ENCODE results near the gene FRY.

- no peak for TF ChIP-seq ZNF384 (IDR thresholded peaks at IDR 0.05)
- TF ChIP-seq L3MBTL2 (conservative IDR thresholded peaks at IDR 0.05), result no peak
- TF ChIP-seq SP1 (IDR thresholded peaks at IDR 0.05), result no peak
- TF ChIP-seq NFRKB (IDR thresholded peaks at IDR 0.05), result no peak
- no peak for TF ChIP-seq HDGF (IDR thresholded peaks at IDR 0.05; ENCODE audit: borderline replicate concordance)
- TF ChIP-seq SUZ12 (IDR thresholded peaks at IDR 0.05), result no peak
- TF ChIP-seq ARNT (IDR thresholded peaks at IDR 0.05), result no peak
- no peak for TF ChIP-seq PKNOX1 (IDR thresholded peaks at IDR 0.05)
- TF ChIP-seq CTBP1 (IDR thresholded peaks at IDR 0.05; ENCODE audit: borderline replicate concordance), result no peak
- no peak for TF ChIP-seq FOXA1 (IDR thresholded peaks at IDR 0.05)
- no peak for TF ChIP-seq ELF4 (IDR thresholded peaks at IDR 0.05)
These were observed 156.1 kb downstream of the FRY start for GRCh38 chr13:32187651-32188050.
